ENCODE measurements around the gene WDFY1.

DNA sequence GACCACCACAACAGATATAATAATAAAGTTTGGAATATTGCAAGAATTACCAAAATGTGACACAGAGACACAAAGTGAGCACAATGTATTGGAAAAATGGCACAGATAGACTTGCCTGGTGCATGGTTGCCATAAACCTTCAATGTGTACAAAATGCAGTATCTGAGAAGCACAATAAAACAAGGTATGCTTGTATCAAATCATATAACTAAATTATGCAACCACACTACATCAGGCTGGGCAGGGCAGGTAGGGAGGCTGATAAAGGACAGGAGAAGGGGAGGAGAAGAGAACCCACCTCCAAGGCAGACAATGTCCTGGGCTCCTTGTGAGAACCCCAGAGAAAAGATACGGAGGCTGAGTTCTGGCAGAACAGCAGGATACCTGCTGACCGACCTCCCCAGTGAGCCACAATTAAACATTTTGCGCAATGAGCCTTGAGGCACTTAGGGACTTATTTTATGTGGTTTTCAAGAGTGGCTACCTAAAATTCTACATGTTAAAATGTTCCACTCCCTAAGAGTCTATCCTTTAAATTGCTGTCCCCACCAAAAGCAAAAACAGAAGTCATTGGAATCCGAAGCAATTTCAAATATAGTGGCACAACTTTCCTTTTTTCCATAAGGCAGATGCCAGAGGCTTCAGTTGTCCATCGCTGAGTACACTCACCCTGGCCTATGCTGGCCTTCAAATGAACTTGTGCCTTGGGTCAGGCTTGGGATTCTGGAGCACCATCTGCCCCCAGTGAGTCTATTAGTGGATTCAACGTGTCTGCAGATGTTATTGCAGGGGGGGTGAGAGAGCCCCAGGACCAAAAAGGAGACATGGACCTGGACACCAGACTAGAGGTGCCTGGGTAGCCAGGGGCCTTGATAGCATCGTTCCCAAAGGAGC, 16.8 kb downstream of the WDFY1 start:
- TF ChIP-seq, protein P1, sequence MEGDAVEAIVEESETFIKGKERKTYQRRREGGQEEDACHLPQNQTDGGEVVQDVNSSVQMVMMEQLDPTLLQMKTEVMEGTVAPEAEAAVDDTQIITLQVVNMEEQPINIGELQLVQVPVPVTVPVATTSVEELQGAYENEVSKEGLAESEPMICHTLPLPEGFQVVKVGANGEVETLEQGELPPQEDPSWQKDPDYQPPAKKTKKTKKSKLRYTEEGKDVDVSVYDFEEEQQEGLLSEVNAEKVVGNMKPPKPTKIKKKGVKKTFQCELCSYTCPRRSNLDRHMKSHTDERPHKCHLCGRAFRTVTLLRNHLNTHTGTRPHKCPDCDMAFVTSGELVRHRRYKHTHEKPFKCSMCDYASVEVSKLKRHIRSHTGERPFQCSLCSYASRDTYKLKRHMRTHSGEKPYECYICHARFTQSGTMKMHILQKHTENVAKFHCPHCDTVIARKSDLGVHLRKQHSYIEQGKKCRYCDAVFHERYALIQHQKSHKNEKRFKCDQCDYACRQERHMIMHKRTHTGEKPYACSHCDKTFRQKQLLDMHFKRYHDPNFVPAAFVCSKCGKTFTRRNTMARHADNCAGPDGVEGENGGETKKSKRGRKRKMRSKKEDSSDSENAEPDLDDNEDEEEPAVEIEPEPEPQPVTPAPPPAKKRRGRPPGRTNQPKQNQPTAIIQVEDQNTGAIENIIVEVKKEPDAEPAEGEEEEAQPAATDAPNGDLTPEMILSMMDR (IDR thresholded peaks at IDR 0.05; ENCODE audit: low read length) = no peak
- no peak for TF ChIP-seq EZH2 (IDR thresholded peaks at IDR 0.05; ENCODE audit: borderline replicate concordance, low read length)
